Endothelial cell of umbilical vein (primary cell): ENCODE data around the gene GPR183.

Experiments used
- EZH2 ChIP-seq: IDR thresholded peaks from 2 replicates; pipeline ENCODE4 v1.6.1; 2012; ENCODE audit warnings: borderline replicate concordance, low read depth, mild to moderate bottlenecking, moderate library complexity, low read length, inconsistent platforms; ENCODE audit not compliant: severe bottlenecking
- FOS ChIP-seq: IDR thresholded peaks from 2 replicates; pipeline ENCODE4 v1.6.1; 2011; ENCODE audit warnings: mild to moderate bottlenecking, low read length, moderate library complexity, borderline replicate concordance; ENCODE audit not compliant: insufficient read depth
- GATA2 ChIP-seq: IDR thresholded peaks from 2 replicates; pipeline ENCODE4 v1.7.0; 2011; ENCODE audit warnings: low read depth, mild to moderate bottlenecking, moderate library complexity, mixed read lengths, low read length; ENCODE audit not compliant: insufficient read length, insufficient read depth
- JUN ChIP-seq: IDR thresholded peaks from 2 replicates; pipeline ENCODE4 v1.6.1; 2011; ENCODE audit warnings: borderline replicate concordance, low read depth; ENCODE audit not compliant: insufficient read length, insufficient read depth
- MAX ChIP-seq: IDR thresholded peaks from 2 replicates; pipeline ENCODE4 v1.6.1; 2011; ENCODE audit not compliant: insufficient read depth, insufficient read length
- MYC ChIP-seq: IDR thresholded peaks from one replicate; pipeline ENCODE4 v1.6.1; 2011; ENCODE audit warnings: mild to moderate bottlenecking, low read depth, low read length
- POLR2A ChIP-seq: IDR thresholded peaks from 2 replicates; pipeline ENCODE4 v1.6.1; 2012; ENCODE audit warnings: low read depth, mild to moderate bottlenecking, control low read depth, low read length
- POLR2AphosphoS5 ChIP-seq: IDR thresholded peaks from 2 replicates; pipeline ENCODE4 v1.6.1; 2012; ENCODE audit warnings: low read depth, mild to moderate bottlenecking, control low read depth, low read length, moderate library complexity; ENCODE audit not compliant: insufficient read depth
- TF ChIP-seq, protein P1 (sequence below), 2 donors: IDR thresholded peaks; 1 replicate in 1 of 2; 2 replicates in 1 of 2; pipeline ENCODE4 v1.5.1; 2011; ENCODE audit warnings: low read length in 2 of 2, mild to moderate bottlenecking in 2 of 2, moderate library complexity in 2 of 2, control low read depth in 1 of 2, inconsistent platforms in 1 of 2, low read depth in 1 of 2; ENCODE audit not compliant: insufficient read depth in 1 of 2; ENCODE audit errors: extremely low read depth in 1 of 2

DNA sequence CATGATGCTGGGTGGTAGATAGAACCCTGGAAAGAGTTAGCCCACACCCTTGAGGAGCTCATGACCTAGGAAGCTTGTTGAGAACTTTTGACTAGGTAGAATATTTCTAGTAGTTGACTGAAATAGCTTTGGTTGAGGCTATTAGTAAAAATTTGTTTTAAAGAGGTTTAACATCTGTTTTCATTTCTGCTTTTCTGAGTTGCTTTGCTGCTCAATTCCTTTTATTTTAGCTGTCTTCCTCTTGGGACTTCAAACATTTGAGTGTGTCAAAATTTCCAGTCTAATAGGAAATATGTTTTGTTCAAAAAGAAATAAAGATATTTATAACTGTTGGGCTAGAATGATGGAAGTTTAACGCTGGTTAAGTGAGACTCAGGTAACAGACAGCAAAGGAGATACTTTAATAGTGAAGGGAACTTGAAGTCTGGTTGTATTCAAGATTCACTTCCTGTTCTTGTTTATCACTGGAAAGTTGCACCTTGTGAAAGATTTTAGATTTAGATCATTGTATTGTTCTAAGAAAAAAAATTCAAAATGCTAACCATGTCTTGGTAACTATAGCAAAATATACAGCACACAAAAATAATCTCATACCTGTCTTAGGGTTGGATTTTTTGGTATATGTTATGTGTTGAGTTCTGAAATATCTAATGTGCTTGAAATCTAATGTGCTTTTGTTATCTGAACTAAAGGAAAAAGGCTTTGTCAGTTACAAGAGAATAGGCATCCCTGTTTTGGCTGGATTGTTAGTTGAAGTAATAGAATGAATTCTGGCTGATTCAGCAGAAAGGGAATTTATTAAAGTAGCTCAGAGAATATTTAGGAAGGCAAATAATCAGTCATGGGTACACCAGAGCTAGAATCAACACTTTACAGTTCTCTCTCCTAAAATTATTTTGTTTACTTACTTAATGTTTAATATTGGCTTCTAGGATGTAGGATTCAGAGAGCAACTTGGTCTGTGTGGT, 24.7 kb downstream of the GPR183 start:
- no peak for TF ChIP-seq EZH2
- TF ChIP-seq POLR2A = no peak
- TF ChIP-seq, protein P1, sequence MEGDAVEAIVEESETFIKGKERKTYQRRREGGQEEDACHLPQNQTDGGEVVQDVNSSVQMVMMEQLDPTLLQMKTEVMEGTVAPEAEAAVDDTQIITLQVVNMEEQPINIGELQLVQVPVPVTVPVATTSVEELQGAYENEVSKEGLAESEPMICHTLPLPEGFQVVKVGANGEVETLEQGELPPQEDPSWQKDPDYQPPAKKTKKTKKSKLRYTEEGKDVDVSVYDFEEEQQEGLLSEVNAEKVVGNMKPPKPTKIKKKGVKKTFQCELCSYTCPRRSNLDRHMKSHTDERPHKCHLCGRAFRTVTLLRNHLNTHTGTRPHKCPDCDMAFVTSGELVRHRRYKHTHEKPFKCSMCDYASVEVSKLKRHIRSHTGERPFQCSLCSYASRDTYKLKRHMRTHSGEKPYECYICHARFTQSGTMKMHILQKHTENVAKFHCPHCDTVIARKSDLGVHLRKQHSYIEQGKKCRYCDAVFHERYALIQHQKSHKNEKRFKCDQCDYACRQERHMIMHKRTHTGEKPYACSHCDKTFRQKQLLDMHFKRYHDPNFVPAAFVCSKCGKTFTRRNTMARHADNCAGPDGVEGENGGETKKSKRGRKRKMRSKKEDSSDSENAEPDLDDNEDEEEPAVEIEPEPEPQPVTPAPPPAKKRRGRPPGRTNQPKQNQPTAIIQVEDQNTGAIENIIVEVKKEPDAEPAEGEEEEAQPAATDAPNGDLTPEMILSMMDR (IDR thresholded peaks at IDR 0.05; ENCODE audit: extremely low read depth in 1 of 2, insufficient read depth in 1 of 2, low read depth in 1 of 2, low read length in 2 of 2) = no peak
- no peak for TF ChIP-seq MAX
- no peak for TF ChIP-seq FOS
- no peak for TF ChIP-seq POLR2AphosphoS5
- TF ChIP-seq MYC = no peak
- no peak for TF ChIP-seq JUN
- TF ChIP-seq GATA2 = no peak
